A673 (cell line): ENCODE results near the gene UBAP1L.

Experiments
- EZH2 ChIP-seq: fragments of 200-600 bp; sonication (generic); IDR thresholded peaks from 2 replicates; pipeline ENCODE4 v1.6.1; 2017; ENCODE audit warnings: borderline replicate concordance, low read depth, mild to moderate bottlenecking, mixed read lengths, antibody characterized with exemption, low read length; ENCODE audit not compliant: poor library complexity, severe bottlenecking
- TF ChIP-seq, protein P1 (sequence below): fragments of 300-800, 200-600 bp; sonication (generic); conservative IDR thresholded peaks from 2 replicates; pipeline ENCODE4 v1.5.1; 2017; ENCODE audit warnings: low read depth, mild to moderate bottlenecking, antibody characterized with exemption, low read length, moderate library complexity, mixed read lengths

DNA sequence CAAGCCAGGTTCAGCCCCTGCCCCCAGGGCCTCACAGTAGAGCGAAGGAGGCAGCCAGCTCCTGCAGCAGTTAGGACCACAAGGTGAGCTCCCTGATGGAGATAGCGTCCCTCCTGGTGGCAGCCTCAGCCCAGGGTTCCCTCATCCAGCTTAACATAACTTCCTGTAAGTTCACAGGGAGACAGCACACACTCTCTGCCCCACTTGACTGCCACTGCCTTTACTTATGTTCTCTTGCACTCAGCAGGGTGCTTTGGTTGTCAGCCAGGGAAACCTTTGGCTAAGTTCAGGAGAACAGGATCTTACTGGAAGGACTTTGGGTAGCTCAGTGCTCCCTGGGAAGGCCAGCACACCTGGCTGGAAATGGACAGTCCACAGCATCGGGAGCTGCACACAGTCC is 27.6 kb downstream of the UBAP1L start:
- TF ChIP-seq, protein P1, sequence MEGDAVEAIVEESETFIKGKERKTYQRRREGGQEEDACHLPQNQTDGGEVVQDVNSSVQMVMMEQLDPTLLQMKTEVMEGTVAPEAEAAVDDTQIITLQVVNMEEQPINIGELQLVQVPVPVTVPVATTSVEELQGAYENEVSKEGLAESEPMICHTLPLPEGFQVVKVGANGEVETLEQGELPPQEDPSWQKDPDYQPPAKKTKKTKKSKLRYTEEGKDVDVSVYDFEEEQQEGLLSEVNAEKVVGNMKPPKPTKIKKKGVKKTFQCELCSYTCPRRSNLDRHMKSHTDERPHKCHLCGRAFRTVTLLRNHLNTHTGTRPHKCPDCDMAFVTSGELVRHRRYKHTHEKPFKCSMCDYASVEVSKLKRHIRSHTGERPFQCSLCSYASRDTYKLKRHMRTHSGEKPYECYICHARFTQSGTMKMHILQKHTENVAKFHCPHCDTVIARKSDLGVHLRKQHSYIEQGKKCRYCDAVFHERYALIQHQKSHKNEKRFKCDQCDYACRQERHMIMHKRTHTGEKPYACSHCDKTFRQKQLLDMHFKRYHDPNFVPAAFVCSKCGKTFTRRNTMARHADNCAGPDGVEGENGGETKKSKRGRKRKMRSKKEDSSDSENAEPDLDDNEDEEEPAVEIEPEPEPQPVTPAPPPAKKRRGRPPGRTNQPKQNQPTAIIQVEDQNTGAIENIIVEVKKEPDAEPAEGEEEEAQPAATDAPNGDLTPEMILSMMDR, result no peak
- no peak for TF ChIP-seq EZH2
